ENCODE results near the gene CHST2.

The CHST2 gene

DNA sequence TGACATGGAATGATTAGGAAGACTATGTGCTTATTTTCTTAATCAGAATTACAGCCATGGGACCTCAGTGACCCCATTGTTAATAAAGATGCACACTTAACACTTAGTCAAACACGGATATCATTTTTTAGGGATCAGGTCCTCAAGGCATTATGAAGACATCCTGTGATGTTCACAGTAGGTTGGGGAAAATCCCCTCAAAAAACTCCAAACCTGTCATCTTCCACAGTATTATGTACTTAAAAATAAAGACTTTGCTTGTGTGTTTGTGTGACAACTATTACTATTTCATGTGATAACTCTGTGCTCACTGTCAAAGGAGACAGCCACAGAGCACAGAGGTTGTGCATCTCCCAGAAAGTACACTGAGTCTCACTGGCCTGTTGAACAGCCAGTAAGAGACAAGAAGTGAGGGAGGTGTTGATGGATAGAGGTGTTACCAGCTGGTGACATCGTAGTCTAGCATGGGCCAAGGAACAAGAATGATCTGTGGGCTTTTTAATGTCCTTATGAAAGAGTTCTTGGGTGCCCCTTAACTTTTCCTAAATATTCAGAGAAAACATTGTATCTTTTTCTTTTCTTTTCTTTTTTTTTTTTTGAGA is 18.0 kb downstream of the CHST2 start:
- TF ChIP-seq, protein P1, sequence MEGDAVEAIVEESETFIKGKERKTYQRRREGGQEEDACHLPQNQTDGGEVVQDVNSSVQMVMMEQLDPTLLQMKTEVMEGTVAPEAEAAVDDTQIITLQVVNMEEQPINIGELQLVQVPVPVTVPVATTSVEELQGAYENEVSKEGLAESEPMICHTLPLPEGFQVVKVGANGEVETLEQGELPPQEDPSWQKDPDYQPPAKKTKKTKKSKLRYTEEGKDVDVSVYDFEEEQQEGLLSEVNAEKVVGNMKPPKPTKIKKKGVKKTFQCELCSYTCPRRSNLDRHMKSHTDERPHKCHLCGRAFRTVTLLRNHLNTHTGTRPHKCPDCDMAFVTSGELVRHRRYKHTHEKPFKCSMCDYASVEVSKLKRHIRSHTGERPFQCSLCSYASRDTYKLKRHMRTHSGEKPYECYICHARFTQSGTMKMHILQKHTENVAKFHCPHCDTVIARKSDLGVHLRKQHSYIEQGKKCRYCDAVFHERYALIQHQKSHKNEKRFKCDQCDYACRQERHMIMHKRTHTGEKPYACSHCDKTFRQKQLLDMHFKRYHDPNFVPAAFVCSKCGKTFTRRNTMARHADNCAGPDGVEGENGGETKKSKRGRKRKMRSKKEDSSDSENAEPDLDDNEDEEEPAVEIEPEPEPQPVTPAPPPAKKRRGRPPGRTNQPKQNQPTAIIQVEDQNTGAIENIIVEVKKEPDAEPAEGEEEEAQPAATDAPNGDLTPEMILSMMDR (IDR thresholded peaks at IDR 0.05; ENCODE audit: low read depth, low read length), result no peak
- TF ChIP-seq MYC (IDR thresholded peaks at IDR 0.05; ENCODE audit: low read depth, low read length) (no peak), MAX (IDR thresholded peaks at IDR 0.05; ENCODE audit: low read depth, low read length) (no peak), POLR2A (IDR thresholded peaks at IDR 0.05; ENCODE audit: extremely low read depth, insufficient read length) (no peak)
- H3K4me3 ChIP-seq (ENCODE audit: low read depth, low read length), result no peak overlapping the region
- DNase-seq (ENCODE audit: low read depth), result no peak

DNA sequence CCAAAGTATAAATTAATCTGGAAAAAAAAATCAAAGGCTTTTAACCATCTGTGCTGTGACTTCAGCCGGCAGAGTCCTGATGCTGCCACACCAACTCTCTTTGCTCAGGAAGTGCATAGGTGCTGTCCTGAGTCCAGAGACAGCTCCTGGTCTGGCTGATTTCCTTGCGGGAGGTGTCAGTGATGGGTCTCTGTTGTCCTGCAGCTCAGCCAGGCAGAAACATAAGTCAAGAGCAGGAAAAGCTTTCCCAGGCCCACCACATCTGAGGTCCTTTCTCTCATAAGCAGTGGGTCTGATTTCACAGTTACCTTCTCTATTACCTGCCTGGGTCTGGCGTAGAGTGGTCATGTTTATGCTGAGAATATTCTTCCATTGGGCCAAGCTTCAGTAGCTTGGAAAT is 19.4 kb downstream of the CHST2 start:
- no peak for TF ChIP-seq POLR2A (IDR thresholded peaks at IDR 0.05; ENCODE audit: extremely low read depth, insufficient read length)
- no peak for DNase-seq (ENCODE audit: low read depth)
- H3K4me3 ChIP-seq (ENCODE audit: low read depth, low read length), result no peak overlapping the region

DNA sequence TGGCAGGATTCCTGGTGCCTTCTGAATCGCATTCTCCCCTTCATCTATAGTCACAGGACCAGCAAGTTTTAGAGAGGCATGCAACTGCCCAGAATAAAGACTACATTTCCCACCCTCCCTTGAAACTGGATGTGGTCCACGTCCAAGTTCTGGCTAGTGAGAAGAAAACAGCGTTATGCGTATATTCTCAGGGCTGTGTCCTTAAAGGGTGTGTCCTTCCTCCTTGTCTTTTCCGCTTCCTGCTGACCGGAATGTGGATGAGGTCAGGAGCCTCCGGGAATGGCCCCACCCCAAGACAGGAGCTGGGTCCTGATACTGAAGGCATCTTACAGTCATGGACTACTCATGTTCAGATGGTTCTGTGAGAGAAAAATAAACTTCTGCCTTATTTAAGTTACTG is 20.2 kb downstream of the CHST2 start:
- H3K4me3 ChIP-seq (ENCODE audit: low read depth, low read length), result no peak overlapping the region
- DNase-seq (ENCODE audit: low read depth), result no peak
- TF ChIP-seq, protein P1 (IDR thresholded peaks at IDR 0.05; ENCODE audit: low read depth, low read length), result no peak

DNA sequence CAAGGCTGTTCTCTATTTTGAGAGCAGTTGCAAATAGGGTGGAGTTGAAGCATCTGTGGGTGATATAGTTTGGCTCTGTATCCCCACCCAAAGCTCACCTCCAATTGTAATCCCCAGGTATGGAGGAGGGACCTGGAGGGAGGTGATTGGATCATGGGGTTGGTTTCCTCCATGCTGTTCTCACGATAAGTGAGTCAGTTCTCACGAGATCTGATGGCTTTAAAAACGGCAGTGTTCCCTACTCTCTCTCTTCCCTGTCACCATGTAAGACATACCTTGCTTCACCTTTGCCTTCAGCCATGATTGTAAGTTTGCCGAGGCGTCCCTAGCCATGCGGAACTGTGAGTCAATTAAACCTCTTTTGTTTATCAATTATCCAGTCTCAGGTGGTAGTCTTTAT is 21.0 kb downstream of the CHST2 start:
- TF ChIP-seq, protein P1 (IDR thresholded peaks at IDR 0.05; ENCODE audit: low read depth, low read length), result no peak
- TF ChIP-seq POLR2A (IDR thresholded peaks at IDR 0.05; ENCODE audit: extremely low read depth, insufficient read length), result no peak
- no peak for TF ChIP-seq MYC (IDR thresholded peaks at IDR 0.05; ENCODE audit: low read depth, low read length)
- no peak for TF ChIP-seq MAX (IDR thresholded peaks at IDR 0.05; ENCODE audit: low read depth, low read length)
- no peak overlapping the region for H3K4me3 ChIP-seq (ENCODE audit: low read depth, low read length)
- no peak for DNase-seq (ENCODE audit: low read depth)

DNA sequence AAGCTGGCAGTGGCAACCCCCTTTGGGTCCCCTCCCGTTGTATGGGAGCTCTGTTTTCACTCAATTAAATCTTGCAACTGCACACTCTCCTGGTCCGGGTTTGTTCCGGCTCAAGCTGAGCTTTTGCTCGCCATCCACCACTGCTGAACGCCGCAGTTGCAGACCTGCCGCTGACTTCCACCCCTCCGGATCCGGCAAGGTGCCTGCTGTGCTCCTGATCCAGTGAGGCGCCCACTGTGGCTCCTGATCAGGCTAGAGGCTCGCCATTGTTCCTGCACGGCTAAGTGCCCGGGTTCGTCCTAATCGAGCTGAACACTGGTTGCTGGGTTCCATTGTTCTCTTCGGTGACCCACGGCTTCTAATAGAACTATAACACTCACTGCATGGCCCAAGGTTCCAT is 22.8 kb downstream of the CHST2 start:
- H3K4me3 ChIP-seq (ENCODE audit: low read depth, low read length), result no peak overlapping the region
- no peak for TF ChIP-seq MAX (IDR thresholded peaks at IDR 0.05; ENCODE audit: low read depth, low read length)
- no peak for DNase-seq (ENCODE audit: low read depth)

DNA sequence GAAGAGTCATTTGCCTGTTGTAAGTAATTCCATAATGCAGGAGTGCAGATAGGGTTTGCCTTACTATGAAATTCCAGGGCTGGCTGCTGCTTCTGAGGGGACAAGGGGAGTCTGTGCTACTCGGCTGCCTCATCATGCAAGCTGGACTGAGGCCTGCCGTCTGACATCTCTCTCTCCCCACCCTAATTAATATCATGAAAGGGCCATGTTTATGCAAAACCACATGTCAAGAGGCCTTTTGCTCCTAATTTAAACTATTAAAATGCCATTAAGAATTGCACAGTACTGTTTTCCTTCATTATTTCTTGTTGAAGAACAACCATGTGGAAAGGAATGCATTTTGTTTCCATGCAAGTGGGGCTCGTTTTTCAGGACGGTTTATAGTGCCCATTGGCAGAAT is 26.3 kb downstream of the CHST2 start:
- TF ChIP-seq, protein P1 (IDR thresholded peaks at IDR 0.05; ENCODE audit: low read depth, low read length), result no peak
- no peak for TF ChIP-seq POLR2A (IDR thresholded peaks at IDR 0.05; ENCODE audit: extremely low read depth, insufficient read length)
- TF ChIP-seq MAX (IDR thresholded peaks at IDR 0.05; ENCODE audit: low read depth, low read length), result no peak
- no peak for TF ChIP-seq MYC (IDR thresholded peaks at IDR 0.05; ENCODE audit: low read depth, low read length)

DNA sequence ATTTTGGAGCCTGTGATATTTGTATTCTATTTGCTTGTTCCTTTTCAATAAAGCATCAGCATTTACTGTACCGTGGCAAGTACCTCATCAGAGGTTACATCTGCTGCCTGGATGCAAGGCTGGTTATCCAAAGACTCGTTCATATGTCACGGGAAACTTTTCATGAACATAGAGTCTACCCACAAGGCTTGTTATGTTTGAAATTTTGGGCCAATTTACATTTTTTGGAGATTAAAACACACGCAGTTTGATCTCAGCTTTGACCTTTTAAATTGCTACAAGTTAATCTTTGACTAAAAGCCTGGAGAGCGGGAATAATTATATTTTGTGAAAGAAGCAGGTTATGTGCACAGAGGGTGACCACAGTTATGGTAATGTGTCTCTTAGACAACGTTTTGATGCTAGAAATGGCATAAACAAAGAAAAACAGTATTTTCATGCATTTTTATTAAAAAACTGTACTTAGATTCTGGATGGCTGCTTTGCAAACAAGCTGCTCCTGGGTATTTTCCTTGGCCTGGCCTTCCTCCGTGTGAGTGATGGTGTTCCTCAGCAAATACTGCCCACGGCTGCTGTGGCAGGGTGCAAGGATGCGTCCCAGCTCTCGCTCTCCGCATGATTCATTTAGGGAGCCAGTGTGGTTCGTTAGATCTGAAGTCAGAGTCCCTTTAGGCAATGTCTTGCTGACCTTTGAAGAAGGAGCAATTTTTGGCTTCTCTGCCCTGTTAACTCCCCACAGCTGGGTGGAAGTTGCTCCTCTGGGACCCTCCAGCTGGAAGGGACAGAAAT is 27.1 kb downstream of the CHST2 start:
- H3K4me3 ChIP-seq (ENCODE audit: low read depth, low read length), result no peak overlapping the region
- TF ChIP-seq MAX (IDR thresholded peaks at IDR 0.05; ENCODE audit: low read depth, low read length) (no peak), POLR2A (IDR thresholded peaks at IDR 0.05; ENCODE audit: extremely low read depth, insufficient read length) (no peak), MYC (IDR thresholded peaks at IDR 0.05; ENCODE audit: low read depth, low read length) (no peak)
- TF ChIP-seq, protein P1 (IDR thresholded peaks at IDR 0.05; ENCODE audit: low read depth, low read length), result no peak
- no peak for DNase-seq (ENCODE audit: low read depth)

More for the DNA sequence above, 26.3 kb downstream of the CHST2 start:
- no peak overlapping the region for H3K4me3 ChIP-seq (ENCODE audit: low read depth, low read length)
- no peak for DNase-seq (ENCODE audit: low read depth)
